Skeletal muscle satellite cell (primary cell): ENCODE data around the gene OSBPL8.

ENCODE experiments used
- H3K27me3 ChIP-seq: 2 replicates; pipeline ENCODE4 v1.7.0; 2013; ENCODE audit warnings: low read length; ENCODE audit not compliant: control insufficient read depth, insufficient read depth
- H3K36me3 ChIP-seq: 2 replicates; pipeline ENCODE4 v1.7.0; 2013; ENCODE audit warnings: mild to moderate bottlenecking, control low read depth, low read length; ENCODE audit not compliant: insufficient read depth
- H3K4me1 ChIP-seq: 2 replicates; pipeline ENCODE4 v1.7.0; 2013; ENCODE audit warnings: low read length; ENCODE audit not compliant: control insufficient read depth, insufficient read depth
- H3K4me2 ChIP-seq: 2 replicates; pipeline ENCODE4 v1.7.0; 2013; ENCODE audit warnings: mild to moderate bottlenecking, low read length
- H3K4me3 ChIP-seq: 2 replicates; pipeline ENCODE4 v1.7.0; 2013; ENCODE audit warnings: low read length
- H3K9ac ChIP-seq: 2 replicates; pipeline ENCODE4 v1.7.0; 2013; ENCODE audit warnings: mild to moderate bottlenecking, low read depth, low read length, moderate library complexity
- H3K9me3 ChIP-seq: replicated peaks from 2 replicates; pipeline ENCODE4 v1.7.0; 2013; ENCODE audit warnings: mild to moderate bottlenecking, control low read depth, low read length

Gene OSBPL8

DNA sequence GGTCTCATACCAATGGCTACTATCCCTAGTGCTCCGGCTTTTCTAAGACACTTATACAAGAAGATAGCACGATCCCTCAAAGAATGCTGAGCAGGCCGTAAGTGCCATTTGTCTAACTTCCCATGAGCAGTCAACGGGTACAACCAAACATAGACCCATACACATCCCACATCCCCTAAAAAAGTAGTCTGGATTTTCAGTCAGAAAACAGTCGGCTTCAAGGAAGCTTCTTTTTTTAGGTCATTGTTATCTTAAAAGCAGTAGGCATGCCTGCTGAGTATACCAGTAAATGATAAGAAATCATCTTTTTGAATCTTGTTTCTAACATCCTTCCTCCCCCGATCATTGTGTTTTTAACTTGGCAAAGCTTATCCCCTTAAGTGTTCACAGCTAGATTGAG lies 19.8 kb downstream of the OSBPL8 start:
- no peaks in the 10 kb centered on the region for H3K27me3 ChIP-seq
- H3K36me3 ChIP-seq = no peaks in the 10 kb centered on the region
- H3K9me3 ChIP-seq = no peaks in the 10 kb centered on the region
- H3K4me3 ChIP-seq = no peak overlapping the region
- H3K9ac ChIP-seq = no peak overlapping the region
- H3K4me2 ChIP-seq = no peak overlapping the region
- no peaks in the 10 kb centered on the region for H3K4me1 ChIP-seq

DNA sequence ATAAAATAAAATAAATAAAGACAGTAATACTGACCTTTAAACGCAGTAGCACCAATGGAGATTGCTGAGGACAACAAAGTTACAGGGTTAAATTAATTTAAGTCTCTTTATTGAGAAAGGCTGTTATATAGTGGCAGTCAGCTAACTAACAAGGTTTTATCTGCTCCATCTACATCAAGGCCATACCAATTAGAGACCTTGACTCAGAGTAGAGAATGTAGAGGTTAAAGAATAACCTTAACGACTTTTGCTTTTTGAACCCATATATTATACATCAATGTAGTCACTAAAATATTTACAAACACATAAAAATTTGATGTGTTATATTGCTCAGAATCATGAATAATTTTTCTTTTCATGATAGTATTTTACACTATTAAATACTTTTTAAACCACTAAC lies 21.6 kb downstream of the OSBPL8 start:
- H3K4me1 ChIP-seq = no peaks in the 10 kb centered on the region
- H3K9ac ChIP-seq = no peak overlapping the region
- no peaks in the 10 kb centered on the region for H3K27me3 ChIP-seq
- no peaks in the 10 kb centered on the region for H3K36me3 ChIP-seq
- H3K4me2 ChIP-seq = no peak overlapping the region
- no peaks in the 10 kb centered on the region for H3K9me3 ChIP-seq
- H3K4me3 ChIP-seq = no peak overlapping the region

DNA sequence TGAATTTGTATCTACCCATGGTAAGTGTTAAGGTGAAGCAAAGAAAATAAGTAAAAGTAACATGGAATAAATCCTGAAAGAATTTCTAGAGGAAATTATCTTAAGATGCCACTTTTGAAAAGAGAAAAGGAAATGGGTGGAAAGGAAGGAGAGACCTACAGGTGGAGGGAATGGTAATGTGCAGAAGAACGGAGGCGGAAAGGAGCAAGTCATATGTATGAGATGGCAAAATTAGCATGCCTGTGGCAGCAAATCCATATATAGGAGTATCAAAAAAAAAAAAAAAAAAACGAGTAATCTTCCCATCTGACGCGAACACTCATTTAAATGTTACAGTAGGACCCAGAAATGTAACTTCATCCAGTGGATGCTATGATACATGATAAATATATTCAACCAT lies 23.0 kb downstream of the OSBPL8 start:
- H3K9me3 ChIP-seq = no peaks in the 10 kb centered on the region
- H3K4me2 ChIP-seq = no peak overlapping the region
- H3K9ac ChIP-seq = no peak overlapping the region
- H3K27me3 ChIP-seq = no peaks in the 10 kb centered on the region
- no peak overlapping the region for H3K4me3 ChIP-seq
- no peaks in the 10 kb centered on the region for H3K4me1 ChIP-seq
- no peaks in the 10 kb centered on the region for H3K36me3 ChIP-seq

DNA sequence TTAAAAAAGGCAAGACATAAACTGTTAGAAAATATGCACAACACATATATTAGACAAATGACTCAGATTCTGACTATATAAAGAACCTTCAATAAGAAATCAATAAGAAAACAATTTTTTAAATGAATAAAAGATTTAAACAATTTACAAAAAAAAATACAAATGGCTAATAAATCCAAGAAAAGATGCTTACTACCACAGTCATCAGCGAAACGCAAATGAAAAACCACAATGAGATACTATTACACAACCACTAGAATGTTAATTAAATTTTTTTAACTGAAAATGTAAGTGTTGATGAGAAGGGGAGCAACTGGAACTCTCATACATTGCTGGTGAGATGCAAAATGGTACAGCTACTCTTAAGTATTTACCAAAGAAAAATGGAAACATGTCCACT lies 24.4 kb downstream of the OSBPL8 start:
- no peaks in the 10 kb centered on the region for H3K36me3 ChIP-seq
- no peaks in the 10 kb centered on the region for H3K9me3 ChIP-seq
- H3K4me1 ChIP-seq = no peaks in the 10 kb centered on the region
- H3K9ac ChIP-seq = no peak overlapping the region
- H3K4me2 ChIP-seq = no peak overlapping the region
- H3K4me3 ChIP-seq = no peak overlapping the region
- H3K27me3 ChIP-seq = no peaks in the 10 kb centered on the region

DNA sequence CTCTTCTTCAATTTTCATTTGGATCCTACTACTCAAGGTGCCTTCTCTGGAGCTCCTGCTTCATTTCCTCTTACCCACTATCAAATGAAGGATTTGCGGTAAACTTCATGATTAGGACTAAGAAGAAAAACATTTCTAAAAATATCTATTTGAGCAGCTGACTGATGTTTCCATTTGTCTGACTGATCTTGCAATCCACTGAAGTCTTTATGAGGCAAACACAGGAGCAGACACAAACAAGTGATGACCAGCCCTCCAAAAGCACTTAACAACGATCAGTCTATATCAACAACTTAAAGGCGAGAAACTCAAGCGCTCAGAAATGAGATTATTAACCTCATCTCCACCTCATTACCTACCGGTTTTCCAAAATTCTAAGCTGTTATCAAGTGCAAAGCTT lies 26.2 kb downstream of the OSBPL8 start:
- H3K4me1 ChIP-seq = no peaks in the 10 kb centered on the region
- H3K4me2 ChIP-seq = no peak overlapping the region
- no peaks in the 10 kb centered on the region for H3K27me3 ChIP-seq
- no peak overlapping the region for H3K4me3 ChIP-seq
- no peaks in the 10 kb centered on the region for H3K36me3 ChIP-seq
- H3K9me3 ChIP-seq = no peaks in the 10 kb centered on the region
- H3K9ac ChIP-seq = no peak overlapping the region

DNA sequence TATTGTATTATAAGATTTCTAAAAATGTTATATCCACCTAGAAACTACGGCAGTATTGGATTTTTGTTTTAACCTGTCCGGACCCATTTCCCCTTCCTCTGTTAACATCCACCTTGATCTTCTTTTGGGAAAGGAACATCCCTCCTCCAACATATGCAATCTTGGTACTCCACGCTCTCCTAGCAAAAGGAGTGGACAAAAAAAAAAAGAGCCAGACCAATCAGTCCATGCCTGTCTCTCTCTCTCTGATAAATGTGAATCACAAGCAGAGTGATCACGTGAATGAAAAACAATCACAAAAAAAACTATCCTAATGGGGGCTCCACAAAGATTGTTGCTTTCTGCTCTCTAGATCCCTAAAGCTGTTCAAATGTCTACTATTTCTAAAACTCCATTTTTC lies 27.1 kb downstream of the OSBPL8 start:
- no peak overlapping the region for H3K9ac ChIP-seq
- no peak overlapping the region for H3K4me2 ChIP-seq
- no peaks in the 10 kb centered on the region for H3K4me1 ChIP-seq
- peaks cover 3% of the 10 kb centered on the region for H3K36me3 ChIP-seq
- no peaks in the 10 kb centered on the region for H3K27me3 ChIP-seq
- no peaks in the 10 kb centered on the region for H3K9me3 ChIP-seq
- no peak overlapping the region for H3K4me3 ChIP-seq

DNA sequence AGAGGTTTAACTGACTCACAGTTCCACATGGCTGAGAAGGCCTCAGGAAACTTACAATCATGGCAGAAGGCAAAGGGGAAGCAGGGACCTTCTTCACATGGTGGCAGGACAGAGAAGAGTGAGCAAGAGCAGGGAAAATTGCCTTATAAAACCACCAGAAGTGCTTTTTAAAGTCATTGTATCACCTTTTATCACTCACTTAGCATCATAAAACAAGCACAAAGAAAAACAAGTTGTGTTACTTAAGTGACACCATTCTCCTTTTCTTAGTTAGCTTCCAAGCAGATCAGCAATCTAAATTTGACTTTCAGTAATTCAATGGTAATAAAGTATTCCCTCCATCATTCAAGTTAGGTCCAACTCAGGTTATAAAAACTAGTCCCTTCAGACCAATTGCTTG lies 28.5 kb downstream of the OSBPL8 start:
- H3K4me1 ChIP-seq = no peaks in the 10 kb centered on the region
- peaks cover 3% of the 10 kb centered on the region for H3K36me3 ChIP-seq
- no peak overlapping the region for H3K4me3 ChIP-seq
- no peaks in the 10 kb centered on the region for H3K27me3 ChIP-seq
- H3K4me2 ChIP-seq = no peak overlapping the region
- H3K9ac ChIP-seq = no peak overlapping the region
- H3K9me3 ChIP-seq = no peaks in the 10 kb centered on the region

DNA sequence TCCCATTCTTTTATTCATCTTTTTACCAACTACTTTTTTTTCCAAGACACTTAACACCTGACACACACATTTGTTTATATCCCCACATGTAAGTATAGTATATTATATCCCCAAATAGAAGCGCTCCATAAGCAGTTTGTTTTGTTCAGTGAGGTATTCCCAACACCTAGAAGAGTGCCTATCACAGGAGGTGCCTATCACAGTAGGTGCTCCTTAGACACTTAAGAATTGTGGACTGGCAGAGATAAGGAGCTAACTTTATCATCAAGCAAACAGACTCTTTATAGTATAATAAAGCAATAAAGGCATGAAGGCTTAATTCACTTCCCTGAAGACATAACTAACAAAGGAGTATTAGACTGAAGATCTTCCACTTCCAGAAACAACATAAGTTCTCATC lies 29.1 kb downstream of the OSBPL8 start:
- Histone ChIP-seq H3K4me3 (no peak overlapping the region), H3K36me3 (peaks cover 3% of the 10 kb centered on the region), H3K9me3 (no peaks in the 10 kb centered on the region), H3K27me3 (no peaks in the 10 kb centered on the region), H3K4me2 (no peak overlapping the region), H3K9ac (no peak overlapping the region), H3K4me1 (no peaks in the 10 kb centered on the region)

DNA sequence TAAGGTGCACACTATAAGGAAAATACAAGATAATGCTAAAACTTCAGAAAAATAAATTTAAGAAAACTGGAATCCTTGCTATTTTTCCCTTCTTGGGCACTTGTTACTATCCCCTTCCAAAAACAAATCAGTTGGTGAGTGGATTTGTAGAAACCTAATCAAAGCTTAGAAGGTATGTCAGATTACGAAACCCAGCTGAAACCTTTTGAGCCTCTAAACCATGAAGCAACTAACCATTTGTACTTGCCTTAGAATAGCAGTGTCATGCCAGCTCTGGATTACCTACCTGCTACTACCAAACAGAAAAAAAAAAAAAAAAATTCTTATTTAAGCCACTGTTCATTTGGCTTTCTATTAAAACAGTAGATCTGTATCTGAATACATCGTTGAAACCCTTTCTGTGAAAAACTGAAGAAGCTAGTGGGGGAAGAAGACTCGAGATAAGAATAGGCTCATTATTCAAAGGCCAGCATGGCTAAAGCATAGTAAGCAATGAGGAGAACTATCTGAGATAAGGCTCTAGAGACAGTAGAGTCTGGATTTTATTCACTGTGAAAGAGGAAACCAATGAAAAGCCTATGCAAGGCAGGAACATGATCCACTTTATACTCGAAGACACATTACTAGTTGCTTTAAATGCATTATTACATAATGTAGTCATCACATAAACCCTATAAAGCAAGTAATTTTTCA lies 30.2 kb downstream of the OSBPL8 start:
- Histone ChIP-seq H3K4me1 (no peaks in the 10 kb centered on the region), H3K4me3 (no peak overlapping the region), H3K9me3 (no peaks in the 10 kb centered on the region), H3K4me2 (no peak overlapping the region), H3K27me3 (no peaks in the 10 kb centered on the region), H3K9ac (no peak overlapping the region), H3K36me3 (peaks cover 3% of the 10 kb centered on the region)

DNA sequence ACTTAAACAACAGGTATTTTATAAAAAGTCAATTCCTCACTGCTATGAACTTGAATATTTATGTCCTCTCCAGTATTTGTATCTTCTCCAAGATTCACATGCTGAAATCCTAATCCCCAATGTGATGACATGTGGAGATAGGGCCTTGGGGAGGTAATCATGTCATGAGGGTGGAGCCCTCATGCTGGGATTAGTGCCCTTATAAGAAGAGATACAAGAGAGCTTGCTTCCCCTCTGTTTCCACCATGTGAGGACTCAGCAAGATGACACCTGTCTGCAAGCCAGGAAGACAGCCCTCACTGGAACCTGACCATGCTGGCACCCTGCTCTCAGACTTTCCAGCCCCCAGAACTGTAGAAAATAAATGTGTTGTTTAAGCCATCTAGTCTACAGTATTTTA lies 36.2 kb downstream of the OSBPL8 start:
- no peaks in the 10 kb centered on the region for H3K4me1 ChIP-seq
- no peak overlapping the region for H3K9ac ChIP-seq
- no peak overlapping the region for H3K4me3 ChIP-seq
- H3K27me3 ChIP-seq = no peaks in the 10 kb centered on the region
- H3K9me3 ChIP-seq = no peaks in the 10 kb centered on the region
- H3K4me2 ChIP-seq = no peak overlapping the region
- peaks cover 3% of the 10 kb centered on the region for H3K36me3 ChIP-seq

DNA sequence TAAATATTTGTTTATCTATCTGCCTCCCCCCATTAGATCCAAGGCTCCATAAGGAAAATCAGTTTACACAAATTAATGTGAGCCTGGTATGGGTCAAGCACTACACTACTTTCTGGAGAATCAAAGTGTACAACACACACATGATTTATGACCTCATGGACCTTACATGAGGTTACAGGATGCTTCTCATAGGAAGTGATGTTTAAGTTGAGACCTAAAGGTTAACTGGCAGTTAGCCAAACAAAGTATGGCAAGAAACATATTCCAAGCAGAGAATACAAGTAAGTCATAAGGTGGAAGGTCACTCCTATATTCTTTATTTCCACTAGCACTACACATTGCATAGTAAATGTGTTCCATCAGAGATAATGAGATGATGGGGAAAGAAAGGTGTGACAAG lies 39.2 kb downstream of the OSBPL8 start:
- Histone ChIP-seq H3K4me1 (no peaks in the 10 kb centered on the region), H3K9me3 (no peaks in the 10 kb centered on the region), H3K36me3 (no peaks in the 10 kb centered on the region), H3K9ac (no peak overlapping the region), H3K4me2 (no peak overlapping the region), H3K4me3 (no peak overlapping the region), H3K27me3 (no peaks in the 10 kb centered on the region)

DNA sequence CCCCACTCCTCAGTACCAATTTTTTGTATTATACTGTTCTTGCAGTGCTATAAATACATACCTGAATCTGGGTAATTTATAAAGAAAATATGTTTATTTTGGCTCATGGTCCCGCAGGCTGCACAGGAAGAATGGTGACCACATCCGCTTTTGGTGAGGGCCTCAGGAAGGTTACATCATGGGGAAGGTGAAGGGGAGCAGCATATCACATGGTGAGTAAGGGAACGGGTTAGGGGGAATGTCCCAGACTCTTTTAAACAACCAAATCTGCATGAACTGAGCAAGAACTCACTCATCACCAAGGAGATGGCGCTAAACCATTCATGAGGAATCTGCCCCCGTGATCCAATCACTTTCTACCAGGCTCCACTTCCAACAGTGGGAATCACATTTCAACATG lies 40.0 kb downstream of the OSBPL8 start:
- no peaks in the 10 kb centered on the region for H3K4me1 ChIP-seq
- H3K36me3 ChIP-seq = no peaks in the 10 kb centered on the region
- H3K27me3 ChIP-seq = no peaks in the 10 kb centered on the region
- no peak overlapping the region for H3K4me3 ChIP-seq
- no peak overlapping the region for H3K9ac ChIP-seq
- no peaks in the 10 kb centered on the region for H3K9me3 ChIP-seq
- H3K4me2 ChIP-seq = no peak overlapping the region
